ENCODE results near the gene MAP7D2. TPM values are rescaled to one million over a fixed set of nuclear protein-coding genes. Genes with fewer than 3 reads are reported as not detected.
A peak's percentile ranks its signal among the peaks of the same experiment; 100 is the strongest.

MAP7D2 gene
- polyA plus RNA-seq, 1 donor = 4.1 TPM

- no peaks in the 10 kb centered on the region for H3K4me1 ChIP-seq (ENCODE audit: control insufficient read depth, insufficient read depth, low read length)
- WGBS (ENCODE audit: insufficient coverage, low lambda C conversion rate) = no CpG with 5 or more reads among the region's 2 CpGs
- H3K36me3 ChIP-seq (ENCODE audit: control insufficient read depth, insufficient read depth, low read length) = peaks cover 2% of the 10 kb centered on the region
- no peaks in the 10 kb centered on the region for H3K9me3 ChIP-seq (ENCODE audit: control insufficient read depth, low read depth, low read length)
- H3K27me3 ChIP-seq (ENCODE audit: control insufficient read depth, insufficient read depth, low read length) = no peaks in the 10 kb centered on the region
- no peak for DNase-seq
- no peak overlapping the region for H3K27ac ChIP-seq (ENCODE audit: low read length)
- no peak overlapping the region for H3K4me3 ChIP-seq (ENCODE audit: low read length)
Observed at GRCh38 chrX:19981947-19982346, 134.8 kb downstream of the MAP7D2 start.

GRCh38 chrX:19975845-19976244 lies 140.9 kb downstream of the MAP7D2 start:
- peak in 1 of 2 donors; percentile 70 for DNase-seq

DNA sequence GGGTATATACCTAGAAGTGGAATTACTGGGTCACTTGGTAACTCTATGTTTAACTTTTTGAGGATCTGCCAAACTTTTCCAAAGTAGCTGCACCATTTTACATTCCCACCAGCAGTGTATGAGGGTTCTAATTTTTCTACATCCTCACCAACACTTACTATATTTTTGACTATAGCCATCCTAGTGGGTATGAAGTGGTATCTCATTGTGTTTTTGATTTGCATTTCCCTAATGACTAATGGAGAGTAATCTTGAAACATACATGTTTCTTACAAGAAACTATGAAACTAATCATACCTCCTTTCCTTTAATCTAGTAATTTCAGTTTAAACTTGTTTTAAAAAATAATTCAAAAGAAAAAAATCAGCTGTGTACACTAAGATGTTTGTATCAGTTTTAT lies 143.7 kb downstream of the MAP7D2 start:
- Histone ChIP-seq H3K9me3 (ENCODE audit: control insufficient read depth, low read depth, low read length) (no peaks in the 10 kb centered on the region), H3K4me1 (ENCODE audit: control insufficient read depth, insufficient read depth, low read length) (peaks cover 16% of the 10 kb centered on the region), H3K27me3 (ENCODE audit: control insufficient read depth, insufficient read depth, low read length) (no peaks in the 10 kb centered on the region), H3K27ac (ENCODE audit: low read length) (peak overlapping the region; percentile 12), H3K4me3 (ENCODE audit: low read length) (no peak overlapping the region), H3K36me3 (ENCODE audit: control insufficient read depth, insufficient read depth, low read length) (peaks cover 2% of the 10 kb centered on the region)
- DNase-seq = no peak

More at GRCh38 chrX:19975845-19976244, 140.9 kb downstream of the MAP7D2 start:
- Histone ChIP-seq H3K4me1 (ENCODE audit: control insufficient read depth, insufficient read depth, low read length) (peaks cover 8% of the 10 kb centered on the region), H3K27me3 (ENCODE audit: control insufficient read depth, insufficient read depth, low read length) (no peaks in the 10 kb centered on the region), H3K27ac (ENCODE audit: low read length) (peak overlapping the region; percentile 75), H3K36me3 (ENCODE audit: control insufficient read depth, insufficient read depth, low read length) (peaks cover 2% of the 10 kb centered on the region), H3K4me3 (ENCODE audit: low read length) (no peak overlapping the region), H3K9me3 (ENCODE audit: control insufficient read depth, low read depth, low read length) (no peaks in the 10 kb centered on the region)

DNA sequence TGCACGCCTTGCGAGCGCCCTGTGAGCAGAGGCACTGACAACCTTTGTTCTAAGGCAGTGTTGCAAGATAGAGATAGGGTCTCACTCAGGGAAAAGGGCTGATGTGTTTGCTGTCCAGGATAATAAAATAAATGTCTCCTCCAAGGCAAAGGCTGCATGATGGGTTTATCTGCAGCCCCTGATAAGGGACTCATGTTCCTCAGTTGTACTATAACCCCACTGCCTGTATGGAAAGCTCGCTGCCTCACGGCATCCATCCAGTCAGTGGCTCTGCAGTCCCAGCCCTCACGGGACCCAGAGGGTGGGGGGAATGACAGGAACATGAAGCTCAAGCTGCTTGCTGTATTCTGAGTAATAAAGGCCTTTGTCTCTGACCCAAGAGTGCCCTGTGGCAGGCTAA lies 148.4 kb downstream of the MAP7D2 start:
- peak overlapping the region; percentile 85 for H3K27ac ChIP-seq (ENCODE audit: low read length)
- H3K9me3 ChIP-seq (ENCODE audit: control insufficient read depth, low read depth, low read length) = no peaks in the 10 kb centered on the region
- DNase-seq = peak; percentile 88 to 91
- no CpG with 5 or more reads among the region's 6 CpGs for WGBS (ENCODE audit: insufficient coverage, low lambda C conversion rate)
- no peaks in the 10 kb centered on the region for H3K27me3 ChIP-seq (ENCODE audit: control insufficient read depth, insufficient read depth, low read length)
- H3K4me3 ChIP-seq (ENCODE audit: low read length) = no peak overlapping the region
- H3K36me3 ChIP-seq (ENCODE audit: control insufficient read depth, insufficient read depth, low read length) = peaks cover 8% of the 10 kb centered on the region
- peaks cover 30% of the 10 kb centered on the region for H3K4me1 ChIP-seq (ENCODE audit: control insufficient read depth, insufficient read depth, low read length)

DNA sequence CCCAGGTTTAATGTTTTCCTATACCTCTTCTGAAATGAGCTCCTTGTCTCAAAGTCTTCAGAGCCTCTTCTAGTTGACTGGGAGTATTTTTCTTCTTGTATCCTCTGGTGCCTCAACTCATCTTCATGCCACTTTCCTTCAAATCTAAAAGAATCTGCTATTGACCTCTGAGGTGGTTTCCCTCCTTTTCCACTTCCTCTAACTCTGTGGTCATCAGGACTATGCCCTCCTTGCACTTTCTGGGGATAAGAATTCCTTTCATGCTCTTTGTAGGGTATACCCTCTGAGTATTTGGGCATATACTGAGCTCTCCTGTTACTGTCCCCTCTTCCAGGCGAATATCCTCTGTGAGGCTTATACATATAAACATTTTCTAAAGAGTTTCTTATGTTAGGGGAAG lies 150.7 kb downstream of the MAP7D2 start:
- H3K36me3 ChIP-seq (ENCODE audit: control insufficient read depth, insufficient read depth, low read length) = peaks cover 8% of the 10 kb centered on the region
- H3K27ac ChIP-seq (ENCODE audit: low read length) = peak overlapping the region; percentile 85
- H3K9me3 ChIP-seq (ENCODE audit: control insufficient read depth, low read depth, low read length) = no peaks in the 10 kb centered on the region
- peaks cover 30% of the 10 kb centered on the region for H3K4me1 ChIP-seq (ENCODE audit: control insufficient read depth, insufficient read depth, low read length)
- no CpG with 5 or more reads among the region's 1 CpG for WGBS (ENCODE audit: insufficient coverage, low lambda C conversion rate)
- H3K4me3 ChIP-seq (ENCODE audit: low read length) = no peak overlapping the region
- H3K27me3 ChIP-seq (ENCODE audit: control insufficient read depth, insufficient read depth, low read length) = no peaks in the 10 kb centered on the region
- DNase-seq = no peak

DNA sequence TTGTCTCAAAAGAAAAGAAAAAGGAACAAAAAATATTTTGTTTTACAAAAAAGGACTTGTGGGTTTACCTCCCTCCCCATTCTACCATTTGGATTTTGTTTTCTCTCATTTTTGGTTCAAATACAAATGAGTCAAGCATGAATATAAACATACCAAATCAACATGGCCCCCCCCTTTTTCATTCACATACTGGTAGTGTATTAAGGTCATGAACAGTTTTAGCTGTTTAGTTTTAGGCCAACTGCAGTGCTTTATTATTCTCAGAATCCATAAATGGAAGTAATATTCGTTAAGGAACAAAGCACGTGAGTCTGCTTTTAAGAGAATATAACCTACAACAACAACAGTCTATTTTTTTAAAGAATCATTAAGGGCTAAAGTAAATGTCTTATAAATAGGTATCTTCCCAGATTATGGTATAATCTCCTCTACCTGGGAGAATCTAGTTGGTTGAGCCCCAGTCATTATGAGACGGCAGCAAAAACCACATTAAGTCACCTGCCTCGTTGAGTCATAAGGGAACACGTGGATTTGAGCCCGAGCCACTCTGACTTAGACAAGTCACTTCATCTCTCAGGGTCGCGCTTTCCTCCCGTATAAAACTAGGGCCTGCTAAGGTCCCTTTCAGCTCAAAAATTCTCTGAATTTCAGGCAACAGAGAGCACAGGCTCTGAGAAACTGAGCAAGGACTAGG lies 152.5 kb downstream of the MAP7D2 start:
- no peaks in the 10 kb centered on the region for H3K27me3 ChIP-seq (ENCODE audit: control insufficient read depth, insufficient read depth, low read length)
- peak overlapping the region; percentile 85 for H3K27ac ChIP-seq (ENCODE audit: low read length)
- WGBS (ENCODE audit: insufficient coverage, low lambda C conversion rate) = no CpG with 5 or more reads among the region's 9 CpGs
- DNase-seq = peak in 1 of 2 donors; percentile 21
- peaks cover 25% of the 10 kb centered on the region for H3K4me1 ChIP-seq (ENCODE audit: control insufficient read depth, insufficient read depth, low read length)
- H3K36me3 ChIP-seq (ENCODE audit: control insufficient read depth, insufficient read depth, low read length) = peaks cover 8% of the 10 kb centered on the region
- H3K9me3 ChIP-seq (ENCODE audit: control insufficient read depth, low read depth, low read length) = no peaks in the 10 kb centered on the region
- H3K4me3 ChIP-seq (ENCODE audit: low read length) = no peak overlapping the region

GRCh38 chrX:19960913-19961312 lies 155.8 kb downstream of the MAP7D2 start:
- DNase-seq = no peak
- Histone ChIP-seq H3K27me3 (ENCODE audit: control insufficient read depth, insufficient read depth, low read length) (no peaks in the 10 kb centered on the region), H3K9me3 (ENCODE audit: control insufficient read depth, low read depth, low read length) (no peaks in the 10 kb centered on the region), H3K36me3 (ENCODE audit: control insufficient read depth, insufficient read depth, low read length) (peaks cover 6% of the 10 kb centered on the region), H3K4me1 (ENCODE audit: control insufficient read depth, insufficient read depth, low read length) (peaks cover 8% of the 10 kb centered on the region), H3K27ac (ENCODE audit: low read length) (no peak overlapping the region), H3K4me3 (ENCODE audit: low read length) (no peak overlapping the region)
- no CpG with 5 or more reads among the region's 1 CpG for WGBS (ENCODE audit: insufficient coverage, low lambda C conversion rate)

- Histone ChIP-seq H3K27me3 (ENCODE audit: control insufficient read depth, insufficient read depth, low read length) (no peaks in the 10 kb centered on the region), H3K4me1 (ENCODE audit: control insufficient read depth, insufficient read depth, low read length) (peaks cover 3% of the 10 kb centered on the region), H3K27ac (ENCODE audit: low read length) (peak overlapping the region; percentile 81), H3K4me3 (ENCODE audit: low read length) (no peak overlapping the region), H3K36me3 (ENCODE audit: control insufficient read depth, insufficient read depth, low read length) (no peaks in the 10 kb centered on the region), H3K9me3 (ENCODE audit: control insufficient read depth, low read depth, low read length) (no peaks in the 10 kb centered on the region)
- DNase-seq = peak; percentile 29 to 58
- no CpG with 5 or more reads among the region's 6 CpGs for WGBS (ENCODE audit: insufficient coverage, low lambda C conversion rate)
Observed at GRCh38 chrX:19958552-19959486, 157.9 kb downstream of the MAP7D2 start.

DNA sequence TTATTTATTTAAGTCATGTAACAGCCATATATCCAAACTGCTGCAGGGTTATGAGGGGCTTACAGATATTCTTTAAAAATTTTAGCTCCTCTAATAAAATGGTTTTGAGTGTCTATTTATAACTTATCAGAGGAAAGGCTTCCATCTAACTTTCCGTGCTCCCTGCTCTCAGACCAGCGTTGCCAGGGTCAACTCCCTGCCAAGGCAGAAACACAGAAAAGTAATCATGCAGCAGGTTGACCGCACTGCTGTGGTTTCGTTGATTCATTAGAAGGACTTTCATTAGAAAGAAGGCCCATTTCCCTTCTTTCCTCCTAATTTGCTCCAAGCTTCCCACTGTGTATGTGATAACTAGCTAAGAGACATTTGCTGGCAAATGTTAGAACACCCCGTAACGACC lies 159.8 kb downstream of the MAP7D2 start:
- H3K27me3 ChIP-seq (ENCODE audit: control insufficient read depth, insufficient read depth, low read length) = no peaks in the 10 kb centered on the region
- H3K27ac ChIP-seq (ENCODE audit: low read length) = no peak overlapping the region
- no CpG with 5 or more reads among the region's 6 CpGs for WGBS (ENCODE audit: insufficient coverage, low lambda C conversion rate)
- DNase-seq = no peak
- peaks cover 6% of the 10 kb centered on the region for H3K36me3 ChIP-seq (ENCODE audit: control insufficient read depth, insufficient read depth, low read length)
- H3K4me1 ChIP-seq (ENCODE audit: control insufficient read depth, insufficient read depth, low read length) = peaks cover 3% of the 10 kb centered on the region
- H3K4me3 ChIP-seq (ENCODE audit: low read length) = no peak overlapping the region
- H3K9me3 ChIP-seq (ENCODE audit: control insufficient read depth, low read depth, low read length) = no peaks in the 10 kb centered on the region
